Sigmoid colon (tissue), 7 donors: ENCODE results near the gene CYP27B1. TPM values are rescaled to one million over a fixed set of nuclear protein-coding genes. Genes with fewer than 3 reads are reported as not detected.

ENCODE experiments used
- DNase-seq: peaks from one replicate; pipeline ENCODE4 v3.0.0-alpha.2; 2019
- H3K27ac ChIP-seq, 4 donors: fragments of 200-600 bp; sonication (generic); one replicate each; pipeline ENCODE4 v1.5.1; 2016 to 2019; ENCODE audit warnings: mild to moderate bottlenecking in 1 of 4
- H3K27me3 ChIP-seq, 3 donors: fragments of 200-600 bp; sonication (generic); one replicate each; pipeline ENCODE4 v1.5.1; 2019; ENCODE audit warnings: mild to moderate bottlenecking in 1 of 3
- H3K36me3 ChIP-seq, 4 donors: fragments of 200-600 bp; sonication (generic); one replicate each; pipeline ENCODE4 v1.5.1; 2016 to 2019
- H3K4me1 ChIP-seq, 4 donors: fragments of 200-600 bp; sonication (generic); one replicate each; pipeline ENCODE4 v1.5.1; 2017 to 2019
- H3K4me3 ChIP-seq, 4 donors: fragments of 200-600 bp; sonication (generic); one replicate each; pipeline ENCODE4 v1.5.1; 2017 to 2019; ENCODE audit warnings: mild to moderate bottlenecking in 2 of 4, moderate library complexity in 1 of 4
- H3K9me3 ChIP-seq, 4 donors: fragments of 200-600 bp in 3 of 4; sonication (generic) in 3 of 4; one replicate each; pipeline versions ENCODE4 v1.5.1 to v1.6.1; 2013 to 2019
- EP300 ChIP-seq, 4 donors: sonication (generic); formaldehyde crosslinking; IDR thresholded peaks; one replicate each; pipeline ENCODE4 v1.6.1; 2017; ENCODE audit warnings: antibody characterized with exemption in 4 of 4
- POLR2A ChIP-seq, 2 donors: fragments of 450-650 bp; IDR thresholded peaks; one replicate each; pipeline ENCODE4 v1.6.1; 2016; ENCODE audit warnings: antibody characterized with exemption in 2 of 2, mild to moderate bottlenecking in 2 of 2, moderate library complexity in 2 of 2
- POLR2AphosphoS5 ChIP-seq, 4 donors: sonication (generic); formaldehyde crosslinking; IDR thresholded peaks; one replicate each; pipeline ENCODE4 v1.6.1; 2017; ENCODE audit warnings: antibody characterized with exemption in 4 of 4
- WGBS, 2 donors: extraction: QIAGEN DNeasy Blood & Tissue Kit; methylation state at CpG; one replicate each; pipeline ENCODE4 v1.1.7; 2013; 5-methylcytosine and 5-hydroxymethylcytosine counted together
- intact Hi-C: fragments of 100-400 bp; cut with DNase I; formaldehyde crosslinking; loops from one replicate; pipeline ENCODE4 v1.15.1; 2023
- polyA plus RNA-seq, 3 donors: library from polyadenylated mRNA; stranded (reverse); fragments of 200-250 nt; gene quantifications; one replicate each; pipeline ENCODE4 v1.2.3, GENCODE V29; 2013
- total RNA-seq, 4 donors: library from RNA; depleted of rRNA; stranded (reverse); fragments of >200 nt; gene quantifications; one replicate each; pipeline ENCODE4 v1.1.0, GENCODE V29; 2016
- TF ChIP-seq, protein P1 (sequence below), 4 experiments: fragments of 450-650 bp in 3 of 4; fragments of 200-600 bp in 1 of 4; IDR thresholded peaks; one replicate each; pipeline ENCODE4 v1.5.1; 2016 to 2019; ENCODE audit warnings: antibody characterized with exemption in 4 of 4, mild to moderate bottlenecking in 3 of 4, moderate library complexity in 2 of 4
- donor health status: healthy with polysubstance abuse.
- donor health status: Bipolar disorder and iron deficiency.
- donor health status: healthy.

Gene CYP27B1
- total and polyA plus RNA-seq, 7 donors, result 0.28 to 2.0 (median 1.2) TPM; not detected in 4

DNA sequence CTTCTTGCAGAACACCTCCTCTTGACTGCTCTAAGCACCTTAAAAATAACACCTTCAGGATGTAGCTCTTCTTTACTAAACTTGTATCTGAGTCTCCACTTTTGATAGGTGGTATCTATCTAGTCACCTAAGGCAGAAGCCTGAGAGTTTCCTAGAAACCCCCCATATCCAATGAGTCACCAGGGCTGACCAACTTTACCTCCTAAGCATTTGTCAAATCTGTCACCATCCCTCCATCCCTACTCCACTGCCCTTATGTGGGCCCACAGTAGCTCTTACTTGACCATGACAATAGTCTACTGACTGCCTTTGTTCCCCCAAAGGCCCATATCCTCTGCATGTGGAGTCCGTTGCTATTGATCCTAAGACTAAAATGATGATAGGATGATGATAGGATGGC, 35.7 kb upstream of the CYP27B1 start:
- WGBS, 2 donors, result 90 to 92% methylated on average over 1 of the region's 1 CpG
- H3K27me3 ChIP-seq, result no peaks in the 10 kb centered on the region
- H3K36me3 ChIP-seq, result peaks cover 2 to 79% (median 28%) of the 10 kb centered on the region in 4 donors
- no peak overlapping the region for H3K27ac ChIP-seq
- H3K4me1 ChIP-seq, result peaks cover 0 to 8% (median 5%) of the 10 kb centered on the region in 4 donors
- H3K4me3 ChIP-seq, result no peak overlapping the region
- intact Hi-C loops, result loop anchor here (1.0 to 2.0 kb wide), 2 partner anchors 26 to 103 kb away; no protein-coding TSS in a partner anchor
- DNase-seq, result no peak
- no peaks in the 10 kb centered on the region for H3K9me3 ChIP-seq
- TF ChIP-seq, protein P1, sequence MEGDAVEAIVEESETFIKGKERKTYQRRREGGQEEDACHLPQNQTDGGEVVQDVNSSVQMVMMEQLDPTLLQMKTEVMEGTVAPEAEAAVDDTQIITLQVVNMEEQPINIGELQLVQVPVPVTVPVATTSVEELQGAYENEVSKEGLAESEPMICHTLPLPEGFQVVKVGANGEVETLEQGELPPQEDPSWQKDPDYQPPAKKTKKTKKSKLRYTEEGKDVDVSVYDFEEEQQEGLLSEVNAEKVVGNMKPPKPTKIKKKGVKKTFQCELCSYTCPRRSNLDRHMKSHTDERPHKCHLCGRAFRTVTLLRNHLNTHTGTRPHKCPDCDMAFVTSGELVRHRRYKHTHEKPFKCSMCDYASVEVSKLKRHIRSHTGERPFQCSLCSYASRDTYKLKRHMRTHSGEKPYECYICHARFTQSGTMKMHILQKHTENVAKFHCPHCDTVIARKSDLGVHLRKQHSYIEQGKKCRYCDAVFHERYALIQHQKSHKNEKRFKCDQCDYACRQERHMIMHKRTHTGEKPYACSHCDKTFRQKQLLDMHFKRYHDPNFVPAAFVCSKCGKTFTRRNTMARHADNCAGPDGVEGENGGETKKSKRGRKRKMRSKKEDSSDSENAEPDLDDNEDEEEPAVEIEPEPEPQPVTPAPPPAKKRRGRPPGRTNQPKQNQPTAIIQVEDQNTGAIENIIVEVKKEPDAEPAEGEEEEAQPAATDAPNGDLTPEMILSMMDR (IDR thresholded peaks at IDR 0.05), result no peak
- TF ChIP-seq POLR2A (IDR thresholded peaks at IDR 0.05) (no peak), EP300 (IDR thresholded peaks at IDR 0.05) (no peak), POLR2AphosphoS5 (IDR thresholded peaks at IDR 0.05) (no peak)

DNA sequence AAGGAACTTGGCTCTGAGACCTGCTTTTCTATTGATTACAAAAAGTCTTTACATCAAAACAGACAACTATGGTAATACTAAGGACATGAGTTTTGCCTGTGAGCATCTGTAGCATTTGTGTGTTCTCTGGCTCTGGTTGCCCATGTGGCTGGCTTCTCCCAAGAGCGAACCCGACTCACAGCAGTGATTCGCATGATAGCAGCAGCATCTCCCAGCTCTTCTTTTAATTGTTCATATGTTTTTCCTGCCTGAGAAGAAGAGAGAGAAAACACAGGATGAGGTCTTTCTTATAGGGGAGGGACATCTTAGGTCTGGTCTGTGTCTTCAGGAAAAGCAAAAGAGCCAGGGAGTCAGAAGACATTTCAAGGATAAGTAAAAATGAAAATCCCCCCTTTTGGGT, 34.1 kb upstream of the CYP27B1 start:
- H3K36me3 ChIP-seq, result peaks cover 11 to 79% (median 28%) of the 10 kb centered on the region in 4 donors
- H3K4me1 ChIP-seq, result peaks cover 0 to 8% (median 5%) of the 10 kb centered on the region in 4 donors
- DNase-seq, result no peak
- intact Hi-C loops, result no loop called here
- 96 to 99% methylated on average over 3 of the region's 3 CpGs for WGBS, 2 donors
- H3K27ac ChIP-seq, result no peak overlapping the region
- H3K27me3 ChIP-seq, result no peaks in the 10 kb centered on the region
- H3K4me3 ChIP-seq, result no peak overlapping the region
- TF ChIP-seq, protein P1 (IDR thresholded peaks at IDR 0.05), result no peak
- no peak for TF ChIP-seq EP300 (IDR thresholded peaks at IDR 0.05)
- no peak for TF ChIP-seq POLR2A (IDR thresholded peaks at IDR 0.05)
- TF ChIP-seq POLR2AphosphoS5 (IDR thresholded peaks at IDR 0.05), result no peak
- no peaks in the 10 kb centered on the region for H3K9me3 ChIP-seq

DNA sequence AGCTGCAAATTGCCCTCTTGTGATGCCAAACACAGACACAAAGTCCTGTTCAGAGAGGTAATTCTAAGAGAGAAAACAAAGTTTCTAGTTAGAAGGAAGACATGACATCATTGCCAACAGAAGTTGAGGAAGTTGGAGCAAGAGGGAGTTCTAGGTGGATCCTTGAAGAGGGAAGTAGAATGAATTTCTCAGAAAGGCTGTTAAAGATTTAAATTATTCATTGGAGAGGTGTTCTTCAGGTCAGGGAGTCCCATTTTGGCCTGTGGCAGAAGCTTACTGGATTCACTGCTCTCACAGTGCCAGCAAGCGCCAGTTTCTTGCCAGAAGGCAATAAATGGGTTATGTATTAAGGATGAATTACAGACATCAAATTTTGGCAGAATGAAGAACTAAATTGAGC, 31.1 kb upstream of the CYP27B1 start:
- TF ChIP-seq, protein P1 (IDR thresholded peaks at IDR 0.05), result no peak
- no peak for TF ChIP-seq EP300 (IDR thresholded peaks at IDR 0.05)
- TF ChIP-seq POLR2AphosphoS5 (IDR thresholded peaks at IDR 0.05), result no peak
- TF ChIP-seq POLR2A (IDR thresholded peaks at IDR 0.05), result no peak
- WGBS, 2 donors, result 60 to 71% methylated on average over 1 of the region's 1 CpG
- H3K36me3 ChIP-seq, result peaks cover 16 to 96% (median 36%) of the 10 kb centered on the region in 4 donors
- no peak overlapping the region for H3K4me3 ChIP-seq
- no peaks in the 10 kb centered on the region for H3K27me3 ChIP-seq
- no peaks in the 10 kb centered on the region for H3K4me1 ChIP-seq
- DNase-seq, result no peak
- H3K27ac ChIP-seq, result no peak overlapping the region
- intact Hi-C loops, result no loop called here
- no peaks in the 10 kb centered on the region for H3K9me3 ChIP-seq

DNA sequence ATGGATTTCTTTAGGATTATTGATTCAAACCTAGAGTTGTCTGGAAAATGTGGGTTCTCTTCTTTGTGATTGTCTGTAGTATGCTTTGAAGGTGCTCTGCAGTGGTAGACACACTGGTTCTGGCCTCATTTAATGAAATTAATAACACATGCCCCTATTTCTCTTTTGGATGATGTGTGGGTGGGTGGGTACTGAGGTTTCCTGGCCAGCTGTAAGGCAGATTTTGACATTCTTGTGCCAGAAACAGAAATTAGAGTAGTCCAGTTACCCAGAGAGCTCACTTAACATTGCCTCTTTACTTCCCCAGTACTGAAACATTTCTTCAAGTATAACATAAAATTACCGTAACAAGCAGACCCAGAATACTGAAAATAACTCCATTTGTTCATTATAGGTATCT, 30.1 kb upstream of the CYP27B1 start:
- H3K4me3 ChIP-seq, result no peak overlapping the region
- no peaks in the 10 kb centered on the region for H3K9me3 ChIP-seq
- intact Hi-C loops, result no loop called here
- H3K27me3 ChIP-seq, result no peaks in the 10 kb centered on the region
- H3K27ac ChIP-seq, result no peak overlapping the region
- WGBS, 2 donors, result 97 to 98% methylated on average over 1 of the region's 1 CpG
- H3K36me3 ChIP-seq, result peaks cover 16 to 96% (median 39%) of the 10 kb centered on the region in 4 donors
- TF ChIP-seq EP300 (IDR thresholded peaks at IDR 0.05) (no peak), POLR2AphosphoS5 (IDR thresholded peaks at IDR 0.05) (no peak)
- TF ChIP-seq, protein P1 (IDR thresholded peaks at IDR 0.05), result no peak
- DNase-seq, result no peak
- H3K4me1 ChIP-seq, result no peaks in the 10 kb centered on the region

DNA sequence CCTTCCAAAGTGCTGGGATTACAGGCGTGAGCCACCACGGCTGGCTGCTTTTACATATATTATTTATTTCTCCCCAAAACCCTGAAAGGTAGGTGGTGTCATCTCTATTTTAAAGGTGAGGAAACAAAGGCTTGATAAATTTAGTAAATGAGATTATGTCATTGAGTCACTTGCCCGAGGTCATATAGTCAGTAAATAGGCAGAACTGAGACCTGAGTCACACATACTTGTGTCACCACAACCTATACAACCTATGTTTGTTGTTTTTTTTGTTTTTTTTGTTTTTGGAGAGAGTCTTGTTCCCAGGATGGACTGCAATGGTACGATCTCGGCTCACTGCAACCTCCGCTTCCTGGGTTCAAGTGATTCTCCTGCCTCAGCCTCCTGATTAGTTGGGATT, 28.5 kb upstream of the CYP27B1 start:
- H3K27ac ChIP-seq, result no peak overlapping the region

More for the DNA sequence above, 28.5 kb upstream of the CYP27B1 start:
- Histone ChIP-seq H3K36me3 (peaks cover 16 to 93% (median 32%) of the 10 kb centered on the region in 4 donors), H3K9me3 (no peaks in the 10 kb centered on the region), H3K4me3 (no peak overlapping the region), H3K4me1 (no peaks in the 10 kb centered on the region), H3K27me3 (no peaks in the 10 kb centered on the region)
- TF ChIP-seq, protein P1 (IDR thresholded peaks at IDR 0.05), result no peak
- TF ChIP-seq EP300 (IDR thresholded peaks at IDR 0.05), result no peak
- no peak for TF ChIP-seq POLR2AphosphoS5 (IDR thresholded peaks at IDR 0.05)
- intact Hi-C loops, result no loop called here
- no peak for DNase-seq
- WGBS, 2 donors, result 92 to 96% methylated on average over 6 of the region's 6 CpGs
